Measurements from ENCODE around the gene GNA12.
"Not testable (repeated sequence)": the region's sequence is repeated elsewhere in the genome, so short reads cannot be mapped to it uniquely, and the experiment has no call there.

The GNA12 gene

GRCh38 chr7:2856388-2857169, 12.5 kb upstream of the GNA12 start:
- H3K36me3 Mint-ChIP-seq (ENCODE audit: low read depth) = no peaks in the 10 kb centered on the region
- no peaks in the 10 kb centered on the region for H3K9me3 Mint-ChIP-seq
- no peak overlapping the region for H3K4me3 Mint-ChIP-seq
- no peak overlapping the region for H3K27ac Mint-ChIP-seq
- ATAC-seq (no peak), DNase-seq (no peak)
- peaks cover 2% of the 10 kb centered on the region for H3K4me1 Mint-ChIP-seq
- H3K27me3 Mint-ChIP-seq = no peaks in the 10 kb centered on the region

- Mint-ChIP-seq H3K27ac (no peak overlapping the region), H3K27me3 (no peaks in the 10 kb centered on the region), H3K36me3 (ENCODE audit: low read depth) (no peaks in the 10 kb centered on the region), H3K4me3 (no peak overlapping the region), H3K4me1 (peaks cover 8% of the 10 kb centered on the region), H3K9me3 (no peaks in the 10 kb centered on the region)
- DNase-seq (no peak), ATAC-seq (peak; percentile 41)
Observed at GRCh38 chr7:2855386-2855785, 11.3 kb upstream of the GNA12 start.

GRCh38 chr7:2853552-2853951, 9.4 kb upstream of the GNA12 start:
- not testable (repeated sequence) for H3K4me1 Mint-ChIP-seq; H3K9me3 Mint-ChIP-seq; ATAC-seq; DNase-seq; H3K4me3 Mint-ChIP-seq; H3K36me3 Mint-ChIP-seq (ENCODE audit: low read depth); H3K27ac Mint-ChIP-seq; H3K27me3 Mint-ChIP-seq

- H3K4me3 Mint-ChIP-seq = no peak overlapping the region
- no peaks in the 10 kb centered on the region for H3K27me3 Mint-ChIP-seq
- H3K27ac Mint-ChIP-seq = no peak overlapping the region
- no peak for DNase-seq
- no peaks in the 10 kb centered on the region for H3K36me3 Mint-ChIP-seq (ENCODE audit: low read depth)
- peaks cover 8% of the 10 kb centered on the region for H3K4me1 Mint-ChIP-seq
- no peaks in the 10 kb centered on the region for H3K9me3 Mint-ChIP-seq
- ATAC-seq = no peak
Observed at GRCh38 chr7:2853147-2853546, 9.0 kb upstream of the GNA12 start.

- H3K27me3 Mint-ChIP-seq = no peaks in the 10 kb centered on the region
- DNase-seq (no peak), ATAC-seq (peak; percentile 71)
- no peaks in the 10 kb centered on the region for H3K36me3 Mint-ChIP-seq (ENCODE audit: low read depth)
- peak overlapping the region; percentile 21 for H3K27ac Mint-ChIP-seq
- peaks cover 8% of the 10 kb centered on the region for H3K4me1 Mint-ChIP-seq
- H3K4me3 Mint-ChIP-seq = no peak overlapping the region
- no peaks in the 10 kb centered on the region for H3K9me3 Mint-ChIP-seq
Observed at GRCh38 chr7:2851497-2851896, 7.4 kb upstream of the GNA12 start.

- Mint-ChIP-seq H3K27ac (no peak overlapping the region), H3K27me3 (no peaks in the 10 kb centered on the region), H3K4me3 (no peak overlapping the region), H3K9me3 (no peaks in the 10 kb centered on the region), H3K4me1 (peaks cover 14% of the 10 kb centered on the region), H3K36me3 (ENCODE audit: low read depth) (no peaks in the 10 kb centered on the region)
- no peak for DNase-seq
- ATAC-seq = no peak
Observed at GRCh38 chr7:2849941-2850766, 6.0 kb upstream of the GNA12 start.

GRCh38 chr7:2845034-2845592, 1.0 kb upstream of the GNA12 start:
- ATAC-seq (no peak), DNase-seq (no peak)
- no peaks in the 10 kb centered on the region for H3K9me3 Mint-ChIP-seq
- no peaks in the 10 kb centered on the region for H3K27me3 Mint-ChIP-seq
- peak overlapping the region; percentile 76 for H3K4me3 Mint-ChIP-seq
- H3K4me1 Mint-ChIP-seq = peaks cover 42% of the 10 kb centered on the region
- peak overlapping the region; percentile 59 for H3K27ac Mint-ChIP-seq
- peaks cover 6% of the 10 kb centered on the region for H3K36me3 Mint-ChIP-seq (ENCODE audit: low read depth)

- peaks cover 49% of the 10 kb centered on the region for H3K4me1 Mint-ChIP-seq
- H3K36me3 Mint-ChIP-seq (ENCODE audit: low read depth) = peaks cover 14% of the 10 kb centered on the region
- H3K9me3 Mint-ChIP-seq = no peaks in the 10 kb centered on the region
- ATAC-seq (no peak), DNase-seq (peak; percentile 36)
- no peaks in the 10 kb centered on the region for H3K27me3 Mint-ChIP-seq
- H3K4me3 Mint-ChIP-seq = peak overlapping the region; percentile 79
- H3K27ac Mint-ChIP-seq = no peak overlapping the region
Observed at GRCh38 chr7:2843711-2844152, 376 bp downstream of the GNA12 start.

GRCh38 chr7:2843191-2843685, 870 bp downstream of the GNA12 start:
- H3K27me3 Mint-ChIP-seq = no peaks in the 10 kb centered on the region
- H3K36me3 Mint-ChIP-seq (ENCODE audit: low read depth) = peaks cover 15% of the 10 kb centered on the region
- H3K4me1 Mint-ChIP-seq = peaks cover 50% of the 10 kb centered on the region
- ATAC-seq (no peak), DNase-seq (no peak)
- peak overlapping the region; percentile 11 for H3K27ac Mint-ChIP-seq
- H3K4me3 Mint-ChIP-seq = peak overlapping the region; percentile 79
- H3K9me3 Mint-ChIP-seq = no peaks in the 10 kb centered on the region

- no peaks in the 10 kb centered on the region for H3K27me3 Mint-ChIP-seq
- H3K36me3 Mint-ChIP-seq (ENCODE audit: low read depth) = peaks cover 17% of the 10 kb centered on the region
- peaks cover 61% of the 10 kb centered on the region for H3K4me1 Mint-ChIP-seq
- H3K27ac Mint-ChIP-seq = no peak overlapping the region
- no peak for DNase-seq
- no peak for ATAC-seq
- H3K4me3 Mint-ChIP-seq = peak overlapping the region; percentile 79
- H3K9me3 Mint-ChIP-seq = no peaks in the 10 kb centered on the region
Observed at GRCh38 chr7:2841907-2842306, 2.2 kb downstream of the GNA12 start.

GRCh38 chr7:2840458-2840857, 3.6 kb downstream of the GNA12 start:
- Mint-ChIP-seq H3K4me3 (no peak overlapping the region), H3K36me3 (ENCODE audit: low read depth) (peaks cover 21% of the 10 kb centered on the region), H3K9me3 (no peaks in the 10 kb centered on the region)

GRCh38 chr7:2838873-2839578, 5.1 kb downstream of the GNA12 start:
- Mint-ChIP-seq H3K4me1 (peaks cover 53% of the 10 kb centered on the region), H3K36me3 (ENCODE audit: low read depth) (peaks cover 24% of the 10 kb centered on the region), H3K4me3 (no peak overlapping the region), H3K27ac (no peak overlapping the region), H3K9me3 (no peaks in the 10 kb centered on the region), H3K27me3 (no peaks in the 10 kb centered on the region)
- ATAC-seq = no peak
- DNase-seq = no peak

More at GRCh38 chr7:2840458-2840857, 3.6 kb downstream of the GNA12 start:
- H3K27ac Mint-ChIP-seq = no peak overlapping the region
- no peaks in the 10 kb centered on the region for H3K27me3 Mint-ChIP-seq
- DNase-seq (no peak), ATAC-seq (no peak)
- peaks cover 63% of the 10 kb centered on the region for H3K4me1 Mint-ChIP-seq

GRCh38 chr7:2838451-2838850, 5.7 kb downstream of the GNA12 start:
- Mint-ChIP-seq H3K27ac (no peak overlapping the region), H3K4me1 (peaks cover 53% of the 10 kb centered on the region), H3K27me3 (no peaks in the 10 kb centered on the region), H3K36me3 (ENCODE audit: low read depth) (peaks cover 24% of the 10 kb centered on the region), H3K4me3 (no peak overlapping the region), H3K9me3 (no peaks in the 10 kb centered on the region)
- ATAC-seq (no peak), DNase-seq (no peak)

GRCh38 chr7:2837496-2837895, 6.6 kb downstream of the GNA12 start:
- ATAC-seq (no peak), DNase-seq (no peak)
- H3K36me3 Mint-ChIP-seq (ENCODE audit: low read depth) = peaks cover 22% of the 10 kb centered on the region
- H3K4me3 Mint-ChIP-seq = no peak overlapping the region
- H3K27me3 Mint-ChIP-seq = no peaks in the 10 kb centered on the region
- no peak overlapping the region for H3K27ac Mint-ChIP-seq
- no peaks in the 10 kb centered on the region for H3K9me3 Mint-ChIP-seq
- H3K4me1 Mint-ChIP-seq = peaks cover 44% of the 10 kb centered on the region

Measured in activated naive CD8-positive, alpha-beta T cell treated with anti-CD3 and anti-CD28 coated beads, Interleukin-2, amount 50 U/mL, for 24 hours (primary cell).